ENCODE results near the gene HBP1. TPM values are rescaled to one million over a fixed set of nuclear protein-coding genes. Genes with fewer than 3 reads are reported as not detected.

Gene HBP1
- total and polyA plus RNA-seq, 2 of the 4 experiments (the other 2 are of a cell fraction): 27.1 to 69.9 TPM

- intact Hi-C loops (cut with micrococcal nuclease) (no loop called here), in situ Hi-C loops (cut with MboI; ENCODE audit: low sequenced_read_pairs) (no loop called here), dilution Hi-C loops (cut with HindIII; ENCODE audit: low sequenced_read_pairs, unreplicated experiment) (no loop called here)
- Histone ChIP-seq H3K9ac (ENCODE audit: low read depth, low read length) (no peak overlapping the region), H3K4ac (ENCODE audit: low read depth, low read length) (no peak overlapping the region), H3K4me1 (ENCODE audit: control insufficient read depth, insufficient read depth, low read length) (peaks cover 3% of the 10 kb centered on the region; the same call in 1 of the 2 replicates), H2AK5ac (ENCODE audit: low read depth, low read length) (no peak overlapping the region), H2BK20ac (ENCODE audit: low read depth, low read length) (no peak overlapping the region), H2BK15ac (ENCODE audit: low read depth, low read length) (no peak overlapping the region), H4K20me1 (ENCODE audit: insufficient read depth, low read length) (peaks cover 33% of the 10 kb centered on the region), H4K91ac (ENCODE audit: insufficient read depth, low read depth, low read length) (no peak overlapping the region), H3K23ac (ENCODE audit: low read depth, low read length) (no peak overlapping the region), H4K5ac (ENCODE audit: low read depth, low read length) (no peak overlapping the region), H2BK120ac (ENCODE audit: low read depth, low read length) (no peak overlapping the region), H3K9me3 (ENCODE audit: control insufficient read depth, insufficient read depth, low read length) (no peaks in the 10 kb centered on the region), H2AK9ac (replicated peaks; ENCODE audit: low read depth, low read length, poor library complexity) (peak overlapping the region; percentile 15), H3K14ac (replicated peaks; ENCODE audit: low read depth, low read length) (no peak overlapping the region), H3K36me3 (ENCODE audit: control insufficient read depth, insufficient read depth, low read length) (peaks cover 3% of the 10 kb centered on the region), H3K56ac (ENCODE audit: extremely low read depth, insufficient read depth, low read length) (no peak overlapping the region), H3K27me3 (ENCODE audit: control insufficient read depth, insufficient read depth, low read length) (no peaks in the 10 kb centered on the region), H4K8ac (ENCODE audit: low read depth in 2 of 2, low read length in 2 of 2) (no peak overlapping the region), H3K4me3 (ENCODE audit: insufficient read depth, low read depth, low read length) (no peak overlapping the region), H3K79me1 (ENCODE audit: low read depth in 1 of 2, low read length in 2 of 2) (peaks cover 13 to 49% of the 10 kb centered on the region in 2 experiments), H3K27ac (ENCODE audit: insufficient read depth, low read length) (no peak overlapping the region), H3K4me2 (ENCODE audit: low read depth, low read length) (no peak overlapping the region; the same call in 1 of the 2 replicates), H2AFZ (replicated peaks; ENCODE audit: low read length, poor library complexity) (no peak overlapping the region), H3K18ac (ENCODE audit: low read depth, low read length) (no peak overlapping the region), H3K9me1 (ENCODE audit: insufficient read depth, low read length) (no peaks in the 10 kb centered on the region), H2BK5ac (ENCODE audit: low read depth, low read length, poor library complexity, severe bottlenecking) (no peak overlapping the region)
- BruUV-seq (replicated peaks): no TSS peak
- DNase-seq: no peak
- ChIA-PET CTCF (interaction anchor here (0.6 kb wide), 2 partner anchors 404 to 561 kb away, joined by 3 to 5 read pairs; no protein-coding TSS in a partner anchor), POLR2A (ENCODE audit: unreplicated experiment) (no interaction called here)
- 100% methylated on average over 1 of the region's 12 CpGs; no CpG with 5 or more reads in 1 of the 2 experiments for WGBS, 2 experiments (ENCODE audit: extremely low coverage in 2 of 2, insufficient read length in 1 of 2)
- TF ChIP-seq CHD1 (IDR thresholded peaks at IDR 0.05; ENCODE audit: low read depth, low read length): no peak
- no peak for TF ChIP-seq MAZ (IDR thresholded peaks at IDR 0.05; ENCODE audit: borderline replicate concordance, low read depth, low read length)
- no peak for TF ChIP-seq MXI1 (IDR thresholded peaks at IDR 0.05; ENCODE audit: borderline replicate concordance, low read depth, low read length)
- TF ChIP-seq CTCF (conservative IDR thresholded peaks at IDR 0.05; ENCODE audit: low read depth, low read length): no peak
- no peak for TF ChIP-seq POLR2A (IDR thresholded peaks at IDR 0.05; ENCODE audit: low read depth, low read length)
- TF ChIP-seq FOS (IDR thresholded peaks at IDR 0.05; ENCODE audit: low read depth, low read length): no peak
- no peak for TF ChIP-seq RCOR1 (IDR thresholded peaks at IDR 0.05; ENCODE audit: insufficient replicate concordance, low read length)
- TF ChIP-seq RFX5 (IDR thresholded peaks at IDR 0.05; ENCODE audit: low read depth, low read length): no peak
- TF ChIP-seq BHLHE40 (IDR thresholded peaks at IDR 0.05; ENCODE audit: low read depth, low read length): no peak
- no peak for TF ChIP-seq SMC3 (IDR thresholded peaks at IDR 0.05; ENCODE audit: low read depth, low read length)
- TF ChIP-seq RAD21 (IDR thresholded peaks at IDR 0.05; ENCODE audit: low read length): no peak
- TF ChIP-seq MAFK (IDR thresholded peaks at IDR 0.05; ENCODE audit: low read depth, low read length): no peak
- TF ChIP-seq ELK1 (IDR thresholded peaks at IDR 0.05; ENCODE audit: borderline replicate concordance, low read depth, low read length): no peak
- no peak for TF ChIP-seq NFE2L2 (IDR thresholded peaks at IDR 0.05; ENCODE audit: low read depth, low read length)
- no peak for TF ChIP-seq USF2 (IDR thresholded peaks at IDR 0.05; ENCODE audit: low read depth, low read length)
- no peak for TF ChIP-seq CEBPB (IDR thresholded peaks at IDR 0.05; ENCODE audit: low read depth, low read length)
- no peak for ATAC-seq (ENCODE audit: low read depth)
Measured at GRCh38 chr7:107171496-107171895, 2.7 kb downstream of the HBP1 start.

All from IMR-90 (cell line).